Heart left ventricle (tissue), 16 donors: ENCODE results near the gene KDM1A. TPM values are rescaled to one million over a fixed set of nuclear protein-coding genes. Genes with fewer than 3 reads are reported as not detected.
A peak's percentile ranks its signal among the peaks of the same experiment; 100 is the strongest.

Experiments
- ATAC-seq, 4 donors: fragments of 200-7000 bp; cut with Tn5 transposase; one replicate each; pipeline ENCODE4 v1.9.1; 2020 to 2022; ENCODE audit warnings: moderate library complexity in 4 of 4, mild to moderate bottlenecking in 3 of 4, moderate number of reproducible peaks in 1 of 4
- DNase-seq, 5 donors: peaks; one replicate each; pipeline ENCODE4 v3.0.0-alpha.2; 2020
- H3K27ac ChIP-seq, 12 donors: fragments of 200-600 bp; sonication (generic) in 4 of 12; one replicate each; pipeline versions ENCODE4 v1.5.0 to v1.8.0; 2016 to 2022; ENCODE audit warnings: mild to moderate bottlenecking in 2 of 12
- H3K27me3 ChIP-seq, 9 donors: fragments of 200-600 bp; sonication (generic) in 2 of 9; one replicate each; pipeline versions ENCODE4 v1.5.1 to v1.8.0; 2016 to 2022; ENCODE audit warnings: mild to moderate bottlenecking in 3 of 9
- H3K36me3 ChIP-seq, 9 donors: fragments of 200-600 bp; sonication (generic) in 2 of 9; one replicate each; pipeline versions ENCODE4 v1.5.0 to v1.8.0; 2018 to 2022; ENCODE audit warnings: mild to moderate bottlenecking in 2 of 9
- H3K4me1 ChIP-seq, 12 donors: fragments of 200-600 bp; sonication (generic) in 4 of 12; one replicate each; pipeline versions ENCODE4 v1.5.0 to v1.8.0; 2016 to 2022; ENCODE audit warnings: mild to moderate bottlenecking in 3 of 12
- H3K4me3 ChIP-seq, 12 donors: fragments of 200-600 bp; sonication (generic) in 4 of 12; one replicate each; pipeline versions ENCODE4 v1.5.0 to v1.8.0; 2017 to 2022; ENCODE audit warnings: mild to moderate bottlenecking in 9 of 12, moderate library complexity in 4 of 12
- H3K9me3 ChIP-seq, 12 donors: fragments of 200-600 bp; sonication (generic) in 4 of 12; one replicate each; pipeline versions ENCODE4 v1.5.0 to v1.8.0; 2016 to 2022; ENCODE audit warnings: mild to moderate bottlenecking in 1 of 12
- CTCF ChIP-seq, 12 donors: fragments of 200-600 bp; sonication (generic) in 4 of 12; IDR thresholded peaks; one replicate each; pipeline versions ENCODE4 v1.5.0 to v1.8.0; 2018 to 2022; ENCODE audit warnings: antibody characterized with exemption in 12 of 12, mild to moderate bottlenecking in 5 of 12
- POLR2A ChIP-seq, 2 donors: fragments of 450-650 bp; IDR thresholded peaks; one replicate each; pipeline ENCODE4 v1.6.1; 2017; ENCODE audit warnings: antibody characterized with exemption in 2 of 2, mild to moderate bottlenecking in 2 of 2, moderate library complexity in 2 of 2
- WGBS, 4 donors: extraction: QIAGEN DNeasy Blood & Tissue Kit in 2 of 4; methylation state at CpG; one replicate each; pipeline versions ENCODE4 v1.1.5 to v1.1.7; 2013 to 2018; 5-methylcytosine and 5-hydroxymethylcytosine counted together
- intact Hi-C, 10 donors: fragments of 100-400 bp; cut with DNase I; formaldehyde crosslinking; loops; one replicate each; pipeline versions ENCODE4 v1.11.1 to v1.14.2; 2022
- polyA plus RNA-seq, 2 donors: library from polyadenylated mRNA; stranded (reverse); fragments of 200-250 nt; gene quantifications; one replicate each; pipeline ENCODE4 v1.2.3, GENCODE V29; 2013
- total RNA-seq, 9 donors: library from RNA; depleted of rRNA in 2 of 9; stranded (reverse); fragments of >200 nt in 2 of 9; fragmentation: NEBNext Ultra II Directional in 3 of 9; extraction: Animal tissue kit (Norgen Biotek cat#: 25700) in 3 of 9; gene quantifications; one replicate each; pipeline versions ENCODE4 v1.1.0 to v1.2.4, GENCODE V29; 2016 to 2023
- donor health status: ischemic (EF 13 %, LVEDD 7.1; RV severe dilation, severe dysfunction).
- donor health status: healthy with polysubstance abuse.
- donor health status: DM: no; HTN: yes; CAD: no.
- donor health status: DM: no; HTN: no; CAD: no.
- donor health status: ischemic (EF 25% LVEDD 6.9; RV normal size, moderate dysfunction).
- donor health status: ischemic (EF 25% LVEDD 5.7; RV mildly dilated, moderate dysfunction).
- donor health status: healthy.
- donor health status: DM: yes; HTN: yes; CAD: no.
- donor health status: ischemic (EF 35%, LVEDD 5.7; RV mildly dilated, moderate dysfunction).
- donor health status: nonischemic (EF 11% LVEDD 7.7; RV severe dilation, severe dysfunction).
- donor health status: DM: yes; HTN: yes; CAD: no.
- donor health status: PGD.
- donor health status: ischemic (EF 29% LVEDD 5.4; RV normal size, mild dysfunction).
- donor health status: nonischemic (EF 23%, LVEDD 6.1; RV moderate dilation, normal function).

Gene KDM1A
- total and polyA plus RNA-seq, 11 donors: 14.8 to 37.2 (median 29.7) TPM

DNA sequence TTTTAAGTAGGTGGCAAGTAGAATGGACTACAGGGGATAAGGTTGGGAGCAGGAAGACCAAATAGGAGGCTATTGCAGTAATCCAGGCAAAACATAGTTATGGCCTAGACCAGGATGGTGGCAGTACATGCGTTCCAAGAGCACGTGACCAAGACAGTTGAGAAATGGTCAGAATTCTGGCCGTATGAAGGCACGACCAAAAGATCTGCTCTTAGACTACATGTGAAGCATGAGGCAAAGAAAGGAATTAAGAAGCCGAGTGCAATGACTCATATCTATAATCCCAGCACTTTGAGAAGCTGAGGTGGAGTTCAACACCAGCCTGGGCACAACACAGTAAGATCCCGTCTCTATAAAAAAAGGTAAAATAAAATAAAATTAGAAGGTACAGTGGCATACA, 78.0 kb downstream of the KDM1A start:
- peaks cover 13 to 45% (median 35%) of the 10 kb centered on the region in 12 donors for H3K4me1 ChIP-seq
- intact Hi-C loops: loop anchor here in 7 of 10 donors (5.0 to 10.0 kb wide), 5 partner anchors 120 to 187 kb away; no protein-coding TSS in a partner anchor
- no peak overlapping the region for H3K27ac ChIP-seq
- 86 to 90% (median 89%) methylated on average over 6 of the region's 6 CpGs for WGBS, 4 donors
- TF ChIP-seq POLR2A (IDR thresholded peaks at IDR 0.05): no peak
- no peak for TF ChIP-seq CTCF (IDR thresholded peaks at IDR 0.05)
- peaks cover 0 to 4% (median 0%) of the 10 kb centered on the region in 12 donors for H3K9me3 ChIP-seq
- H3K27me3 ChIP-seq: no peaks in the 10 kb centered on the region
- ATAC-seq: no peak
- peaks cover 0 to 34% (median 23%) of the 10 kb centered on the region in 9 donors for H3K36me3 ChIP-seq
- no peak for DNase-seq
- no peak overlapping the region for H3K4me3 ChIP-seq

GRCh38 chr1:23098463-23099170, 79.3 kb downstream of the KDM1A start:
- no peak overlapping the region for H3K27ac ChIP-seq
- no peaks in the 10 kb centered on the region for H3K27me3 ChIP-seq
- no peak overlapping the region for H3K4me3 ChIP-seq
- TF ChIP-seq POLR2A (IDR thresholded peaks at IDR 0.05) (no peak), CTCF (IDR thresholded peaks at IDR 0.05) (peak; percentile 87 to 98 (median 92))
- H3K9me3 ChIP-seq: peaks cover 0 to 4% (median 0%) of the 10 kb centered on the region in 12 donors
- ATAC-seq (peak; percentile 16 to 72 (median 66)), DNase-seq (peak in 3 of 5 donors; percentile 37 to 58 (median 55))
- WGBS, 4 donors: 39 to 49% (median 44%) methylated on average over 12 of the region's 12 CpGs
- intact Hi-C loops: loop anchor here (1.0 to 10.0 kb wide), 8 partner anchors 78 to 186 kb away; no protein-coding TSS in a partner anchor
- peaks cover 17 to 56% (median 47%) of the 10 kb centered on the region in 12 donors for H3K4me1 ChIP-seq
- peaks cover 0 to 21% (median 10%) of the 10 kb centered on the region in 9 donors for H3K36me3 ChIP-seq

DNA sequence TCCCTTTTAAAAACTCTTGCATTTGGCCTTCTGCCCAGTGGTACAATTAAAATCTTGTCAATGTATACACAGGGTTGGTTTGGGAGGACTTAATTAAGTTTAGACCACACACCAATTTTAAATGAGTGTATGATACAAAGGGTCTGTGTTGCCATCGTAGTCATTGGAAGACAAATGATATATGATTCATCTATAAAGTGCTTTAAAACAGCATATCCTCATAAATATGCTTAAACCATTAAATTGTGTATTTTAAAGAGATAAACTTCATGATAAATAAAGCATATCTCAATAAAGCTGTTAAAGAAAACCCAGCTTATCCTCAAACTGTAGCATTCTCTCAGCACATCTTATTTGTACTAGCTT, 79.9 kb downstream of the KDM1A start:
- DNase-seq: no peak
- WGBS, 4 donors: 97 to 100% (median 99%) methylated on average over 1 of the region's 1 CpG

More for the DNA sequence above, 79.9 kb downstream of the KDM1A start:
- Histone ChIP-seq H3K27me3 (no peaks in the 10 kb centered on the region), H3K4me3 (no peak overlapping the region), H3K36me3 (peaks cover 0 to 15% (median 4%) of the 10 kb centered on the region in 9 donors), H3K27ac (peak overlapping the region in 1 of 12 donors; percentile 83), H3K9me3 (peaks cover 0 to 4% (median 0%) of the 10 kb centered on the region in 12 donors), H3K4me1 (peaks cover 17 to 60% (median 50%) of the 10 kb centered on the region in 12 donors)
- TF ChIP-seq POLR2A (IDR thresholded peaks at IDR 0.05) (no peak), CTCF (IDR thresholded peaks at IDR 0.05) (no peak)
- ATAC-seq: no peak
- intact Hi-C loops: loop anchor here in 8 of 10 donors (1.0 to 10.0 kb wide), 8 partner anchors 78 to 186 kb away; no protein-coding TSS in a partner anchor
